ENCODE measurements around the gene WDFY2. TPM values are rescaled to one million over a fixed set of nuclear protein-coding genes. Genes with fewer than 3 reads are reported as not detected.

The WDFY2 gene
- total and polyA plus RNA-seq, 4 donors, result 2.5 to 24.4 (median 11.2) TPM

- Histone ChIP-seq H3K36me3 (ENCODE audit: control insufficient read depth in 1 of 2, insufficient read depth in 2 of 2, low read length in 1 of 2) (peaks cover 0 to 2% of the 10 kb centered on the region in 2 donors), H3K27ac (ENCODE audit: low read depth in 1 of 2, low read length in 2 of 2) (no peak overlapping the region), H3K27me3 (ENCODE audit: control insufficient read depth in 1 of 2, insufficient read depth in 2 of 2, low read length in 1 of 2) (no peaks in the 10 kb centered on the region), H3K4me1 (ENCODE audit: control insufficient read depth in 1 of 2, insufficient read depth in 2 of 2, low read length in 2 of 2) (peaks cover 0 to 2% of the 10 kb centered on the region in 2 donors), H3K9me3 (ENCODE audit: control insufficient read depth, low read length) (no peaks in the 10 kb centered on the region), H3K4me3 (ENCODE audit: low read length in 2 of 2) (no peak overlapping the region)
- 45 to 54% methylated on average over 2 of the region's 2 CpGs for WGBS, 2 donors
- DNase-seq, result no peak
- intact Hi-C loops (cut with DNase I), result no loop called here
- no peak for ATAC-seq (ENCODE audit: low FRiP score)
Observed at GRCh38 chr13:51742031-51742430, 157.8 kb downstream of the WDFY2 start.

GRCh38 chr13:51742611-51743010 is 158.3 kb downstream of the WDFY2 start:
- intact Hi-C loops (cut with DNase I), result no loop called here
- no peak overlapping the region for H3K4me3 ChIP-seq (ENCODE audit: low read length in 2 of 2)
- H3K27me3 ChIP-seq (ENCODE audit: control insufficient read depth in 1 of 2, insufficient read depth in 2 of 2, low read length in 1 of 2), result no peaks in the 10 kb centered on the region
- no peaks in the 10 kb centered on the region for H3K9me3 ChIP-seq (ENCODE audit: control insufficient read depth, low read length)
- ATAC-seq (ENCODE audit: low FRiP score) (no peak), DNase-seq (no peak)
- peaks cover 0 to 2% of the 10 kb centered on the region in 2 donors for H3K4me1 ChIP-seq (ENCODE audit: control insufficient read depth in 1 of 2, insufficient read depth in 2 of 2, low read length in 2 of 2)
- WGBS, 2 donors, result 86 to 90% methylated on average over 2 of the region's 2 CpGs
- H3K36me3 ChIP-seq (ENCODE audit: control insufficient read depth in 1 of 2, insufficient read depth in 2 of 2, low read length in 1 of 2), result peaks cover 0 to 2% of the 10 kb centered on the region in 2 donors
- H3K27ac ChIP-seq (ENCODE audit: low read depth in 1 of 2, low read length in 2 of 2), result no peak overlapping the region

- Histone ChIP-seq H3K36me3 (ENCODE audit: control insufficient read depth in 1 of 2, insufficient read depth in 2 of 2, low read length in 1 of 2) (no peaks in the 10 kb centered on the region), H3K27ac (ENCODE audit: low read depth in 1 of 2, low read length in 2 of 2) (no peak overlapping the region), H3K4me3 (ENCODE audit: low read length in 2 of 2) (no peak overlapping the region), H3K9me3 (ENCODE audit: control insufficient read depth, low read length) (peaks cover 2% of the 10 kb centered on the region), H3K27me3 (ENCODE audit: control insufficient read depth in 1 of 2, insufficient read depth in 2 of 2, low read length in 1 of 2) (no peaks in the 10 kb centered on the region), H3K4me1 (ENCODE audit: control insufficient read depth in 1 of 2, insufficient read depth in 2 of 2, low read length in 2 of 2) (peaks cover 0 to 2% of the 10 kb centered on the region in 2 donors)
- no peak for DNase-seq
- 99 to 100% methylated on average over 2 of the region's 2 CpGs for WGBS, 2 donors
- no peak for ATAC-seq (ENCODE audit: low FRiP score)
- intact Hi-C loops (cut with DNase I), result no loop called here
Observed at GRCh38 chr13:51745243-51745642, 161.0 kb downstream of the WDFY2 start.

GRCh38 chr13:51746802-51747201 is 162.5 kb downstream of the WDFY2 start:
- DNase-seq (no peak), ATAC-seq (ENCODE audit: low FRiP score) (peak; percentile 57)
- 9 to 13% methylated on average over 2 of the region's 2 CpGs for WGBS, 2 donors

GRCh38 chr13:51747438-51748434 is 163.5 kb downstream of the WDFY2 start:
- no peak overlapping the region for H3K27ac ChIP-seq (ENCODE audit: low read depth in 1 of 2, low read length in 2 of 2)
- no peak for ATAC-seq (ENCODE audit: low FRiP score)
- H3K27me3 ChIP-seq (ENCODE audit: control insufficient read depth in 1 of 2, insufficient read depth in 2 of 2, low read length in 1 of 2), result no peaks in the 10 kb centered on the region
- H3K9me3 ChIP-seq (ENCODE audit: control insufficient read depth, low read length), result peaks cover 2% of the 10 kb centered on the region
- peaks cover 0 to 2% of the 10 kb centered on the region in 2 donors for H3K36me3 ChIP-seq (ENCODE audit: control insufficient read depth in 1 of 2, insufficient read depth in 2 of 2, low read length in 1 of 2)
- intact Hi-C loops (cut with DNase I), result no loop called here
- H3K4me1 ChIP-seq (ENCODE audit: control insufficient read depth in 1 of 2, insufficient read depth in 2 of 2, low read length in 2 of 2), result peaks cover 0 to 2% of the 10 kb centered on the region in 2 donors
- WGBS, 2 donors, result 80 to 81% methylated on average over 9 of the region's 9 CpGs
- no peak for DNase-seq
- no peak overlapping the region for H3K4me3 ChIP-seq (ENCODE audit: low read length in 2 of 2)

More at GRCh38 chr13:51746802-51747201, 162.5 kb downstream of the WDFY2 start:
- Histone ChIP-seq H3K4me1 (ENCODE audit: control insufficient read depth in 1 of 2, insufficient read depth in 2 of 2, low read length in 2 of 2) (peaks cover 0 to 2% of the 10 kb centered on the region in 2 donors), H3K27ac (ENCODE audit: low read depth in 1 of 2, low read length in 2 of 2) (no peak overlapping the region), H3K27me3 (ENCODE audit: control insufficient read depth in 1 of 2, insufficient read depth in 2 of 2, low read length in 1 of 2) (no peaks in the 10 kb centered on the region), H3K36me3 (ENCODE audit: control insufficient read depth in 1 of 2, insufficient read depth in 2 of 2, low read length in 1 of 2) (peaks cover 0 to 2% of the 10 kb centered on the region in 2 donors), H3K4me3 (ENCODE audit: low read length in 2 of 2) (no peak overlapping the region), H3K9me3 (ENCODE audit: control insufficient read depth, low read length) (peaks cover 2% of the 10 kb centered on the region)
- intact Hi-C loops (cut with DNase I), result no loop called here

GRCh38 chr13:51756651-51757050 is 172.4 kb downstream of the WDFY2 start:
- Histone ChIP-seq H3K4me1 (ENCODE audit: control insufficient read depth in 1 of 2, insufficient read depth in 2 of 2, low read length in 2 of 2) (no peaks in the 10 kb centered on the region), H3K4me3 (ENCODE audit: low read length in 2 of 2) (no peak overlapping the region), H3K9me3 (ENCODE audit: control insufficient read depth, low read length) (no peaks in the 10 kb centered on the region), H3K27me3 (ENCODE audit: control insufficient read depth in 1 of 2, insufficient read depth in 2 of 2, low read length in 1 of 2) (no peaks in the 10 kb centered on the region), H3K36me3 (ENCODE audit: control insufficient read depth in 1 of 2, insufficient read depth in 2 of 2, low read length in 1 of 2) (peaks cover 7 to 8% of the 10 kb centered on the region in 2 donors), H3K27ac (ENCODE audit: low read depth in 1 of 2, low read length in 2 of 2) (no peak overlapping the region)
- intact Hi-C loops (cut with DNase I), result no loop called here
- ATAC-seq (ENCODE audit: low FRiP score) (no peak), DNase-seq (no peak)
- 81 to 86% methylated on average over 2 of the region's 2 CpGs for WGBS, 2 donors

GRCh38 chr13:51758691-51759090 is 174.4 kb downstream of the WDFY2 start:
- Histone ChIP-seq H3K27me3 (ENCODE audit: control insufficient read depth in 1 of 2, insufficient read depth in 2 of 2, low read length in 1 of 2) (no peaks in the 10 kb centered on the region), H3K27ac (ENCODE audit: low read depth in 1 of 2, low read length in 2 of 2) (no peak overlapping the region), H3K9me3 (ENCODE audit: control insufficient read depth, low read length) (no peaks in the 10 kb centered on the region), H3K36me3 (ENCODE audit: control insufficient read depth in 1 of 2, insufficient read depth in 2 of 2, low read length in 1 of 2) (peaks cover 6 to 7% of the 10 kb centered on the region in 2 donors), H3K4me1 (ENCODE audit: control insufficient read depth in 1 of 2, insufficient read depth in 2 of 2, low read length in 2 of 2) (no peaks in the 10 kb centered on the region), H3K4me3 (ENCODE audit: low read length in 2 of 2) (no peak overlapping the region)
- WGBS, 2 donors, result 75 to 88% methylated on average over 6 of the region's 6 CpGs
- DNase-seq, result no peak
- no peak for ATAC-seq (ENCODE audit: low FRiP score)
- intact Hi-C loops (cut with DNase I), result no loop called here

- WGBS, 2 donors, result 93 to 94% methylated on average over 5 of the region's 5 CpGs
- intact Hi-C loops (cut with DNase I), result no loop called here
- Histone ChIP-seq H3K27ac (ENCODE audit: low read depth in 1 of 2, low read length in 2 of 2) (no peak overlapping the region), H3K27me3 (ENCODE audit: control insufficient read depth in 1 of 2, insufficient read depth in 2 of 2, low read length in 1 of 2) (no peaks in the 10 kb centered on the region), H3K4me1 (ENCODE audit: control insufficient read depth in 1 of 2, insufficient read depth in 2 of 2, low read length in 2 of 2) (no peaks in the 10 kb centered on the region), H3K4me3 (ENCODE audit: low read length in 2 of 2) (no peak overlapping the region), H3K9me3 (ENCODE audit: control insufficient read depth, low read length) (no peaks in the 10 kb centered on the region), H3K36me3 (ENCODE audit: control insufficient read depth in 1 of 2, insufficient read depth in 2 of 2, low read length in 1 of 2) (peaks cover 6 to 7% of the 10 kb centered on the region in 2 donors)
- no peak for DNase-seq
- no peak for ATAC-seq (ENCODE audit: low FRiP score)
Observed at GRCh38 chr13:51759240-51759639, 175.0 kb downstream of the WDFY2 start.
